ENCODE measurements around the gene SMPD3. TPM values are rescaled to one million over a fixed set of nuclear protein-coding genes. Genes with fewer than 3 reads are reported as not detected.

SMPD3 gene
- polyA plus RNA-seq, 1 experiment = 0.27 TPM

GRCh38 chr16:68470461-68471150 is 22.3 kb upstream of the SMPD3 start:
- Histone ChIP-seq H3K36me3 (ENCODE audit: control insufficient read depth, insufficient read depth, low read length) (no peaks in the 10 kb centered on the region), H3K4me3 (ENCODE audit: low read depth, low read length) (no peak overlapping the region), H3K27me3 (ENCODE audit: control insufficient read depth, insufficient read depth, low read length) (no peaks in the 10 kb centered on the region; the same call in 1 of the 2 replicates)
- ChIA-PET CTCF (interaction anchor here (1.0 to 1.1 kb wide), 2 partner anchors 13 to 206 kb away, joined by 3 to 4 read pairs; partner anchors contain the start of gene SLC7A6), POLR2A (no interaction called here)
- DNase-seq (ENCODE audit: low read depth) = no peak
- no peak for TF ChIP-seq CTCF (IDR thresholded peaks at IDR 0.05; ENCODE audit: insufficient read depth, low read depth, low read length)

GRCh38 chr16:68469796-68470460 is 21.6 kb upstream of the SMPD3 start:
- Histone ChIP-seq H3K4me3 (ENCODE audit: low read depth, low read length) (no peak overlapping the region), H3K36me3 (ENCODE audit: control insufficient read depth, insufficient read depth, low read length) (no peaks in the 10 kb centered on the region), H3K27me3 (ENCODE audit: control insufficient read depth, insufficient read depth, low read length) (no peaks in the 10 kb centered on the region; the same call in 1 of the 2 replicates)
- no peak for TF ChIP-seq CTCF (IDR thresholded peaks at IDR 0.05; ENCODE audit: insufficient read depth, low read depth, low read length)
- POLR2A ChIA-PET = no interaction called here
- CTCF ChIA-PET = interaction anchor here (1.2 to 1.3 kb wide), 2 partner anchors 24 to 50 kb away, joined by 4 to 5 read pairs; no protein-coding TSS in a partner anchor
- no peak for DNase-seq (ENCODE audit: low read depth)

GRCh38 chr16:68468842-68469241 is 20.5 kb upstream of the SMPD3 start:
- Histone ChIP-seq H3K36me3 (ENCODE audit: control insufficient read depth, insufficient read depth, low read length) (no peaks in the 10 kb centered on the region), H3K4me3 (ENCODE audit: low read depth, low read length) (no peak overlapping the region), H3K27me3 (ENCODE audit: control insufficient read depth, insufficient read depth, low read length) (no peaks in the 10 kb centered on the region; the same call in 1 of the 2 replicates)
- DNase-seq (ENCODE audit: low read depth) = no peak
- ChIA-PET POLR2A (no interaction called here), CTCF (interaction anchor here (1.2 to 1.3 kb wide), 2 partner anchors 23 to 51 kb away, joined by 4 to 5 read pairs; no protein-coding TSS in a partner anchor)
- no peak for TF ChIP-seq CTCF (IDR thresholded peaks at IDR 0.05; ENCODE audit: insufficient read depth, low read depth, low read length)

- ChIA-PET POLR2A (interaction anchor here (0.6 kb wide), 1 partner anchor 60 kb away, joined by 4 read pairs; no protein-coding TSS in a partner anchor), CTCF (interaction anchor here (1.2 kb wide), 1 partner anchor 12 kb away, joined by 3 read pairs; no protein-coding TSS in a partner anchor)
- TF ChIP-seq CTCF (IDR thresholded peaks at IDR 0.05; ENCODE audit: insufficient read depth, low read depth, low read length) = no peak
- Histone ChIP-seq H3K4me3 (ENCODE audit: low read depth, low read length) (no peak overlapping the region), H3K27me3 (ENCODE audit: control insufficient read depth, insufficient read depth, low read length) (no peaks in the 10 kb centered on the region; the same call in 1 of the 2 replicates), H3K36me3 (ENCODE audit: control insufficient read depth, insufficient read depth, low read length) (no peaks in the 10 kb centered on the region)
- no peak for DNase-seq (ENCODE audit: low read depth)
Measured at GRCh38 chr16:68466174-68466573, 17.9 kb upstream of the SMPD3 start.

- TF ChIP-seq CTCF (IDR thresholded peaks at IDR 0.05; ENCODE audit: insufficient read depth, low read depth, low read length) = no peak
- H3K27me3 ChIP-seq (ENCODE audit: control insufficient read depth, insufficient read depth, low read length) = no peaks in the 10 kb centered on the region; the same call in 1 of the 2 replicates
- CTCF ChIA-PET = interaction anchor here (1.1 kb wide), 1 partner anchor 11 kb away, joined by 3 read pairs; no protein-coding TSS in a partner anchor
- no peaks in the 10 kb centered on the region for H3K36me3 ChIP-seq (ENCODE audit: control insufficient read depth, insufficient read depth, low read length)
- no peak overlapping the region for H3K4me3 ChIP-seq (ENCODE audit: low read depth, low read length)
- POLR2A ChIA-PET = no interaction called here
- no peak for DNase-seq (ENCODE audit: low read depth)
Measured at GRCh38 chr16:68463904-68464303, 15.6 kb upstream of the SMPD3 start.
